ENCODE measurements around the gene PSMC3. TPM values are rescaled to one million over a fixed set of nuclear protein-coding genes. Genes with fewer than 3 reads are reported as not detected.
A peak's percentile ranks its signal among the peaks of the same experiment; 100 is the strongest.

The PSMC3 gene
- total and polyA plus RNA-seq, 7 experiments from 2014 or later, result 42.2 to 149 (median 59.2) TPM

GRCh38 chr11:47394322-47395222 is 31.7 kb downstream of the PSMC3 start:
- Histone ChIP-seq H3K36me3 (ENCODE audit: control insufficient read depth in 2 of 3, insufficient read depth in 3 of 3, low read length in 3 of 3) (no peaks in the 10 kb centered on the region), H3K9me3 (ENCODE audit: control insufficient read depth in 2 of 3, low read length in 3 of 3) (no peaks in the 10 kb centered on the region), H3K27me3 (ENCODE audit: control insufficient read depth in 2 of 2, insufficient read depth in 2 of 2, low read length in 2 of 2) (no peaks in the 10 kb centered on the region), H3K4me3 (ENCODE audit: low read length) (peak overlapping the region; percentile 70), H3K4me1 (ENCODE audit: control insufficient read depth in 2 of 2, insufficient read depth in 2 of 2, low read length in 2 of 2) (peaks cover 26 to 41% of the 10 kb centered on the region in 2 donors), H3K27ac (ENCODE audit: low read depth, low read length) (peak overlapping the region; percentile 81)
- Mint-ChIP-seq H3K27ac (peak overlapping the region; percentile 85 to 96 (median 92)), H3K9me3 (peaks cover 0 to 1% (median 0%) of the 10 kb centered on the region in 11 donors), H3K36me3 (no peaks in the 10 kb centered on the region), H3K27me3 (no peaks in the 10 kb centered on the region), H3K4me3 (peak overlapping the region; percentile 52 to 77 (median 72)), H3K4me1 (peaks cover 16 to 65% (median 54%) of the 10 kb centered on the region in 7 donors)
- ATAC-seq (peak; percentile 67), DNase-seq (peak in 6 of 9 donors; percentile 32 to 61 (median 46))
- intact Hi-C loops (cut with micrococcal nuclease), result loop anchor here (1.0 kb wide), 3 partner anchors 14 to 32 kb away; partner anchors contain the start of genes SLC39A13 (in 2 of the 2) and PSMC3 (in 1 of the 2)
- POLR2A ChIA-PET, result interaction anchor here (0.6 to 6.1 kb wide), 10 partner anchors 8 to 165 kb away, joined by 3 to 41 read pairs (median 8); partner anchors contain the start of genes PSMC3, SLC39A13 and SPI1
- CTCF ChIA-PET, result interaction anchor here (0.7 to 4.0 kb wide), 3 partner anchors 18 to 94 kb away, joined by 3 to 33 read pairs (median 5); no protein-coding TSS in a partner anchor

- H3K9me3 Mint-ChIP-seq, result peaks cover 0 to 1% (median 0%) of the 10 kb centered on the region in 11 donors
- peak overlapping the region; percentile 85 to 96 (median 92) for H3K27ac Mint-ChIP-seq
- no peaks in the 10 kb centered on the region for H3K36me3 Mint-ChIP-seq
- intact Hi-C loops (cut with micrococcal nuclease), result loop anchor here (1.0 kb wide), 3 partner anchors 14 to 32 kb away; partner anchors contain the start of genes SLC39A13 (in 2 of the 2) and PSMC3 (in 1 of the 2)
- Histone ChIP-seq H3K27me3 (ENCODE audit: control insufficient read depth in 2 of 2, insufficient read depth in 2 of 2, low read length in 2 of 2) (no peaks in the 10 kb centered on the region), H3K9me3 (ENCODE audit: control insufficient read depth in 2 of 3, low read length in 3 of 3) (no peaks in the 10 kb centered on the region), H3K36me3 (ENCODE audit: control insufficient read depth in 2 of 3, insufficient read depth in 3 of 3, low read length in 3 of 3) (no peaks in the 10 kb centered on the region), H3K4me3 (ENCODE audit: low read length) (peak overlapping the region; percentile 70), H3K27ac (ENCODE audit: low read depth, low read length) (peak overlapping the region; percentile 81), H3K4me1 (ENCODE audit: control insufficient read depth in 2 of 2, insufficient read depth in 2 of 2, low read length in 2 of 2) (peaks cover 28 to 42% of the 10 kb centered on the region in 2 donors)
- POLR2A ChIA-PET, result interaction anchor here (0.6 to 6.1 kb wide), 9 partner anchors 8 to 165 kb away, joined by 3 to 41 read pairs (median 10); partner anchors contain the start of genes PSMC3, SLC39A13 and SPI1
- ATAC-seq (no peak), DNase-seq (no peak)
- CTCF ChIA-PET, result interaction anchor here (1.5 to 4.0 kb wide), 2 partner anchors 18 to 20 kb away, joined by 5 to 33 read pairs; no protein-coding TSS in a partner anchor
- H3K4me3 Mint-ChIP-seq, result peak overlapping the region in 9 of 10 donors; percentile 34 to 76 (median 65)
- no peaks in the 10 kb centered on the region for H3K27me3 Mint-ChIP-seq
- H3K4me1 Mint-ChIP-seq, result peaks cover 16 to 66% (median 55%) of the 10 kb centered on the region in 7 donors
Measured at GRCh38 chr11:47394050-47394321, 32.3 kb downstream of the PSMC3 start.

- Mint-ChIP-seq H3K36me3 (no peaks in the 10 kb centered on the region), H3K27me3 (no peaks in the 10 kb centered on the region), H3K9me3 (peaks cover 0 to 1% (median 0%) of the 10 kb centered on the region in 11 donors), H3K4me3 (peak overlapping the region in 6 of 10 donors; percentile 34 to 76 (median 64)), H3K27ac (peak overlapping the region; percentile 85 to 96 (median 92)), H3K4me1 (peaks cover 14 to 68% (median 54%) of the 10 kb centered on the region in 7 donors)
- Histone ChIP-seq H3K4me3 (ENCODE audit: low read length) (peak overlapping the region; percentile 70), H3K27ac (ENCODE audit: low read depth, low read length) (peak overlapping the region; percentile 8), H3K27me3 (ENCODE audit: control insufficient read depth in 2 of 2, insufficient read depth in 2 of 2, low read length in 2 of 2) (no peaks in the 10 kb centered on the region), H3K36me3 (ENCODE audit: control insufficient read depth in 2 of 3, insufficient read depth in 3 of 3, low read length in 3 of 3) (no peaks in the 10 kb centered on the region), H3K4me1 (ENCODE audit: control insufficient read depth in 2 of 2, insufficient read depth in 2 of 2, low read length in 2 of 2) (peaks cover 28 to 42% of the 10 kb centered on the region in 2 donors), H3K9me3 (ENCODE audit: control insufficient read depth in 2 of 3, low read length in 3 of 3) (no peaks in the 10 kb centered on the region)
- intact Hi-C loops (cut with micrococcal nuclease), result loop anchor here (1.0 kb wide), 3 partner anchors 15 to 33 kb away; partner anchors contain the start of genes SLC39A13 (in 2 of the 2) and PSMC3 (in 1 of the 2)
- no peak for DNase-seq
- ChIA-PET CTCF (interaction anchor here (1.7 to 4.0 kb wide), 2 partner anchors 14 to 20 kb away, joined by 6 to 33 read pairs; no protein-coding TSS in a partner anchor), POLR2A (interaction anchor here (0.6 to 6.1 kb wide), 11 partner anchors 7 to 164 kb away, joined by 3 to 41 read pairs (median 10); partner anchors contain the start of genes PSMC3, SLC39A13 and SPI1)
- ATAC-seq, result peak; percentile 32
Measured at GRCh38 chr11:47393163-47394049, 32.8 kb downstream of the PSMC3 start.

- no peak for DNase-seq
- H3K36me3 ChIP-seq (ENCODE audit: control insufficient read depth in 2 of 3, insufficient read depth in 3 of 3, low read length in 3 of 3), result no peaks in the 10 kb centered on the region
- H3K27ac ChIP-seq (ENCODE audit: low read depth, low read length), result peak overlapping the region; percentile 8
- H3K4me1 Mint-ChIP-seq, result peaks cover 16 to 65% (median 50%) of the 10 kb centered on the region in 7 donors
- H3K36me3 Mint-ChIP-seq, result no peaks in the 10 kb centered on the region
- ChIA-PET CTCF (interaction anchor here (0.8 to 4.0 kb wide), 4 partner anchors 8 to 19 kb away, joined by 3 to 33 read pairs (median 5); partner anchors contain the start of gene SLC39A13), POLR2A (interaction anchor here (1.1 to 6.1 kb wide), 7 partner anchors 8 to 33 kb away, joined by 5 to 41 read pairs (median 10); partner anchors contain the start of gene PSMC3)
- H3K4me1 ChIP-seq (ENCODE audit: control insufficient read depth in 2 of 2, insufficient read depth in 2 of 2, low read length in 2 of 2), result peaks cover 28 to 42% of the 10 kb centered on the region in 2 donors
- H3K9me3 Mint-ChIP-seq, result peaks cover 0 to 1% (median 0%) of the 10 kb centered on the region in 11 donors
- H3K27me3 Mint-ChIP-seq, result no peaks in the 10 kb centered on the region
- ATAC-seq, result no peak
- H3K4me3 ChIP-seq (ENCODE audit: low read length), result no peak overlapping the region
- H3K4me3 Mint-ChIP-seq, result no peak overlapping the region
- no peaks in the 10 kb centered on the region for H3K27me3 ChIP-seq (ENCODE audit: control insufficient read depth in 2 of 2, insufficient read depth in 2 of 2, low read length in 2 of 2)
- intact Hi-C loops (cut with micrococcal nuclease), result no loop called here
- peak overlapping the region in 8 of 9 donors; percentile 21 to 96 (median 58) for H3K27ac Mint-ChIP-seq
- no peaks in the 10 kb centered on the region for H3K9me3 ChIP-seq (ENCODE audit: control insufficient read depth in 2 of 3, low read length in 3 of 3)
Measured at GRCh38 chr11:47392546-47393162, 33.6 kb downstream of the PSMC3 start.

- no peak overlapping the region for H3K27ac ChIP-seq (ENCODE audit: low read depth, low read length)
- peak overlapping the region in 1 of 10 donors; percentile 9 for H3K4me3 Mint-ChIP-seq
- POLR2A ChIA-PET, result interaction anchor here (1.1 to 6.1 kb wide), 6 partner anchors 8 to 34 kb away, joined by 5 to 41 read pairs (median 12); partner anchors contain the start of gene PSMC3
Measured at GRCh38 chr11:47391711-47392432, 34.4 kb downstream of the PSMC3 start.

More at GRCh38 chr11:47391711-47392432, 34.4 kb downstream of the PSMC3 start:
- intact Hi-C loops (cut with micrococcal nuclease), result no loop called here
- Histone ChIP-seq H3K4me3 (ENCODE audit: low read length) (no peak overlapping the region), H3K9me3 (ENCODE audit: control insufficient read depth in 2 of 3, low read length in 3 of 3) (no peaks in the 10 kb centered on the region), H3K27me3 (ENCODE audit: control insufficient read depth in 2 of 2, insufficient read depth in 2 of 2, low read length in 2 of 2) (no peaks in the 10 kb centered on the region), H3K36me3 (ENCODE audit: control insufficient read depth in 2 of 3, insufficient read depth in 3 of 3, low read length in 3 of 3) (no peaks in the 10 kb centered on the region), H3K4me1 (ENCODE audit: control insufficient read depth in 2 of 2, insufficient read depth in 2 of 2, low read length in 2 of 2) (peaks cover 28 to 42% of the 10 kb centered on the region in 2 donors)
- CTCF ChIA-PET, result interaction anchor here (0.8 to 4.0 kb wide), 5 partner anchors 9 to 20 kb away, joined by 3 to 33 read pairs (median 6); partner anchors contain the start of gene SLC39A13
- no peaks in the 10 kb centered on the region for H3K27me3 Mint-ChIP-seq
- DNase-seq (no peak), ATAC-seq (no peak)
- peak overlapping the region; percentile 15 to 96 (median 65) for H3K27ac Mint-ChIP-seq
- no peaks in the 10 kb centered on the region for H3K36me3 Mint-ChIP-seq
- H3K4me1 Mint-ChIP-seq, result peaks cover 16 to 61% (median 46%) of the 10 kb centered on the region in 7 donors
- peaks cover 0 to 1% (median 0%) of the 10 kb centered on the region in 11 donors for H3K9me3 Mint-ChIP-seq
